ENCODE data around the gene PHF21B. TPM values are rescaled to one million over a fixed set of nuclear protein-coding genes. Genes with fewer than 3 reads are reported as not detected.

Gene PHF21B
- total RNA-seq, 1 donor from 2014 or later: 19.0 TPM

DNA sequence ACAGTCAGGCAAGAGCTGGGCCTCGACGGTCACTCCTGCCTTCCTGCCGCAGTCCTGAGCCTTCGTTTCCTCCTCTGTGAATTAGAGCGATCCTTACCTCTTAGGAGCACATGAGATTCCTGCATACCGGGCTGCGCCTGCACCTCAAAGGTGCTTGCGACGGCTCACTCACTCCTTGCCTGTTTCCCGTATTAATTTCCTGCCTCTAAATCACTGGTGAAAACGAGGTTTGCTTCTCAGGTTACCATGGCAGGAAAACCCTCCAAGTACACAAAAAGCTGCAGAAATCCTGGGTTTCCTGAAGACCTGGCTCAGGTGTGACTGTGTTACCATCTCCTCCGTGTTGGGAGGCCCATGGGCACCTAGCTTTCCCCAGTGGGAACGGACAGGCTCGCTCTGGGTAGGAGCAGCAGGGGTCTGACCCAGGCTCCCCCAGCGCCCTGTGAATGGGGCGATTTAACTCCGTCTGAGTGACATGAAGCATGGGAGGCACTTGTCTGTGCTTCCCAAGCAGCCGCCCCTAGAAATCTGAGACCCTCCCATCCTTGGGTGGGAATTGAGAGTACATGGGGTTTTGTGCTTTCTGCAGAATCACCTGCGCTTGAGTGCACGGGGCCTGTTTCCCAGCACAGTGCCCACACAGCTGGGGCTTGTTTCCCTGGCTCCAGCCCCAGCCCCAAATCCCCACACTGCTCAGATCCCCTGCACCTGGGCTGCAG lies 64.8 kb downstream of the PHF21B start:
- Mint-ChIP-seq H3K9me3 (no peaks in the 10 kb centered on the region), H3K36me3 (no peaks in the 10 kb centered on the region), H3K27ac (no peak overlapping the region), H3K4me3 (no peak overlapping the region), H3K4me1 (ENCODE audit: unreplicated experiment) (peaks cover 10% of the 10 kb centered on the region), H3K27me3 (peaks cover 5% of the 10 kb centered on the region)
- no peak for DNase-seq (ENCODE audit: extremely low spot score, unreplicated experiment)
- TF ChIP-seq, protein P1, sequence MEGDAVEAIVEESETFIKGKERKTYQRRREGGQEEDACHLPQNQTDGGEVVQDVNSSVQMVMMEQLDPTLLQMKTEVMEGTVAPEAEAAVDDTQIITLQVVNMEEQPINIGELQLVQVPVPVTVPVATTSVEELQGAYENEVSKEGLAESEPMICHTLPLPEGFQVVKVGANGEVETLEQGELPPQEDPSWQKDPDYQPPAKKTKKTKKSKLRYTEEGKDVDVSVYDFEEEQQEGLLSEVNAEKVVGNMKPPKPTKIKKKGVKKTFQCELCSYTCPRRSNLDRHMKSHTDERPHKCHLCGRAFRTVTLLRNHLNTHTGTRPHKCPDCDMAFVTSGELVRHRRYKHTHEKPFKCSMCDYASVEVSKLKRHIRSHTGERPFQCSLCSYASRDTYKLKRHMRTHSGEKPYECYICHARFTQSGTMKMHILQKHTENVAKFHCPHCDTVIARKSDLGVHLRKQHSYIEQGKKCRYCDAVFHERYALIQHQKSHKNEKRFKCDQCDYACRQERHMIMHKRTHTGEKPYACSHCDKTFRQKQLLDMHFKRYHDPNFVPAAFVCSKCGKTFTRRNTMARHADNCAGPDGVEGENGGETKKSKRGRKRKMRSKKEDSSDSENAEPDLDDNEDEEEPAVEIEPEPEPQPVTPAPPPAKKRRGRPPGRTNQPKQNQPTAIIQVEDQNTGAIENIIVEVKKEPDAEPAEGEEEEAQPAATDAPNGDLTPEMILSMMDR (conservative IDR thresholded peaks at IDR 0.05): no peak

- H3K27ac Mint-ChIP-seq: no peak overlapping the region
- TF ChIP-seq, protein P1 (conservative IDR thresholded peaks at IDR 0.05): no peak
- H3K4me1 Mint-ChIP-seq (ENCODE audit: unreplicated experiment): peaks cover 10% of the 10 kb centered on the region
- H3K27me3 Mint-ChIP-seq: peaks cover 5% of the 10 kb centered on the region
- no peak for DNase-seq (ENCODE audit: extremely low spot score, unreplicated experiment)
- H3K36me3 Mint-ChIP-seq: no peaks in the 10 kb centered on the region
- no peaks in the 10 kb centered on the region for H3K9me3 Mint-ChIP-seq
- no peak overlapping the region for H3K4me3 Mint-ChIP-seq
Measured at GRCh38 chr22:44943701-44944324, 66.0 kb downstream of the PHF21B start.

- no peaks in the 10 kb centered on the region for H3K36me3 Mint-ChIP-seq
- H3K27me3 Mint-ChIP-seq: peaks cover 5% of the 10 kb centered on the region
- H3K9me3 Mint-ChIP-seq: no peaks in the 10 kb centered on the region
- H3K4me1 Mint-ChIP-seq (ENCODE audit: unreplicated experiment): peaks cover 10% of the 10 kb centered on the region
- no peak overlapping the region for H3K27ac Mint-ChIP-seq
- no peak overlapping the region for H3K4me3 Mint-ChIP-seq
- no peak for DNase-seq (ENCODE audit: extremely low spot score, unreplicated experiment)
- TF ChIP-seq, protein P1 (conservative IDR thresholded peaks at IDR 0.05): no peak
Measured at GRCh38 chr22:44942979-44943700, 66.7 kb downstream of the PHF21B start.

GRCh38 chr22:44942056-44942455 lies 67.7 kb downstream of the PHF21B start:
- H3K9me3 Mint-ChIP-seq: no peaks in the 10 kb centered on the region
- no peak for DNase-seq (ENCODE audit: extremely low spot score, unreplicated experiment)
- peaks cover 5% of the 10 kb centered on the region for H3K27me3 Mint-ChIP-seq
- H3K27ac Mint-ChIP-seq: no peak overlapping the region
- TF ChIP-seq, protein P1 (conservative IDR thresholded peaks at IDR 0.05): no peak
- H3K4me3 Mint-ChIP-seq: no peak overlapping the region
- H3K4me1 Mint-ChIP-seq (ENCODE audit: unreplicated experiment): peaks cover 10% of the 10 kb centered on the region
- no peaks in the 10 kb centered on the region for H3K36me3 Mint-ChIP-seq

GRCh38 chr22:44941207-44941606 lies 68.6 kb downstream of the PHF21B start:
- Mint-ChIP-seq H3K27ac (no peak overlapping the region), H3K27me3 (peaks cover 5% of the 10 kb centered on the region), H3K4me3 (no peak overlapping the region), H3K36me3 (no peaks in the 10 kb centered on the region), H3K9me3 (no peaks in the 10 kb centered on the region), H3K4me1 (ENCODE audit: unreplicated experiment) (peaks cover 10% of the 10 kb centered on the region)
- no peak for DNase-seq (ENCODE audit: extremely low spot score, unreplicated experiment)
- TF ChIP-seq, protein P1 (conservative IDR thresholded peaks at IDR 0.05): no peak
